ENCODE data around the gene GHDC. TPM values are rescaled to one million over a fixed set of nuclear protein-coding genes. Genes with fewer than 3 reads are reported as not detected.
"Not testable (repeated sequence)": the region's sequence is repeated elsewhere in the genome, so short reads cannot be mapped to it uniquely, and the experiment has no call there.

Gene GHDC
- total RNA-seq, 1 experiment from 2014 or later: 21.5 TPM

DNA sequence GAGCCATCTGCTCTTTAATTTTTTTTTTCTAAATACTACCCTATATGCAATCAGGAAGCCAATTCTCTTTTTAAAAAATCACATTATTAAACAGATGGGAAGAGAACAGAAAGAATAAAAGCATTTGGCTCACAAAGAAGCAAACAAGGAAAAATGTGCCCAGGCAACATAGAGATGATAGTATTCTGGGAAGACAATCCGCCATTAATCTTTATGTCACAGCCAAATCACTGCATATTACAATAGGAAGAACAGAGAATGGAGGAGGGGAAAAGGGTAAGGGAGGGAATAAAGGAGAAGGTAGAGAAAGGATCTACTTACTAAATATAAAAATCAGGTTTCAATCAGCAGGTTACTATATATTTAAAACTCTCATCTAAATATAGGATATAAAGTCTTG lies 47.6 kb upstream of the GHDC start:
- no peaks in the 10 kb centered on the region for H3K9me3 ChIP-seq (ENCODE audit: insufficient read depth, low read depth)
- no peaks in the 10 kb centered on the region for H3K9me2 ChIP-seq (ENCODE audit: insufficient read depth)
- no peaks in the 10 kb centered on the region for H4K20me1 ChIP-seq (ENCODE audit: insufficient read depth)
- H3K4me3 ChIP-seq: no peak overlapping the region
- H3K4me2 ChIP-seq: no peak overlapping the region
- H3K79me2 ChIP-seq (ENCODE audit: low read depth): peaks cover 3% of the 10 kb centered on the region; the same call in 1 of the 2 replicates
- H3K4me1 ChIP-seq (replicated peaks; ENCODE audit: insufficient read depth): no peaks in the 10 kb centered on the region
- TF ChIP-seq EZH2 (IDR thresholded peaks at IDR 0.05; ENCODE audit: low read depth) (no peak), CTCF (conservative IDR thresholded peaks at IDR 0.05) (no peak)
- ChIA-PET CTCF (no interaction called here), POLR2A (ENCODE audit: unreplicated experiment) (no interaction called here)
- H3K36me3 ChIP-seq (ENCODE audit: low read depth): no peaks in the 10 kb centered on the region
- H3K27ac ChIP-seq: no peak overlapping the region
- H2AFZ ChIP-seq: no peak overlapping the region
- peaks cover 3% of the 10 kb centered on the region for H3F3A ChIP-seq (ENCODE audit: insufficient read depth, low read depth)
- no peaks in the 10 kb centered on the region for H3K27me3 ChIP-seq (ENCODE audit: insufficient read depth, low read depth)
- BruUV-seq (replicated peaks): no TSS peak
- intact Hi-C loops (cut with micrococcal nuclease; ENCODE audit: unreplicated experiment): no loop called here
- DNase-seq: no peak

DNA sequence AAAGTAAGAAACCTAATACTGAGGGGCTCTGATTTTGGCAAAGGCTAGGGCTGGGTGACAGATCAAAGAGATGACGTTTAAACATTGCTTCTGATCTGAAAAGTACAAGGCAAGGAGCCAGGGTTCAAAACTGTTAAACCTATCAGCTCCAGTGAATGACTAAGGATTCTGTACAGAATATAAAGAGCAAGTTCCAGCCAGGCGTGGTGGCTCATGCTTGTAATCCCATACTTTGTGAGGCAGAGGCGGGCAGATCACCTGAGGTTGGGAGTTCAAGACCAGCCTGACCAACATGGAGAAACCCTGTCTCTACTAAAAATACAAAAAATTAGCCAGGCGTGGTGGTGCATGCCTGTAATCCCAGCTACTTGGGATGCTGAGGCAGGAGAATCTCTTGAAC lies 46.6 kb upstream of the GHDC start:
- H3K9me2 ChIP-seq (ENCODE audit: insufficient read depth); BruUV-seq (replicated peaks); H3K4me2 ChIP-seq; H4K20me1 ChIP-seq (ENCODE audit: insufficient read depth); H3K9me3 ChIP-seq (ENCODE audit: insufficient read depth, low read depth); DNase-seq; H3K4me3 ChIP-seq; intact Hi-C loops (cut with micrococcal nuclease; ENCODE audit: unreplicated experiment); H3K79me2 ChIP-seq (ENCODE audit: low read depth); H3F3A ChIP-seq (ENCODE audit: insufficient read depth, low read depth); H2AFZ ChIP-seq; H3K27me3 ChIP-seq (ENCODE audit: insufficient read depth, low read depth); H3K36me3 ChIP-seq (ENCODE audit: low read depth); POLR2A ChIA-PET (ENCODE audit: unreplicated experiment); H3K4me1 ChIP-seq (replicated peaks; ENCODE audit: insufficient read depth); H3K27ac ChIP-seq: not testable (repeated sequence)
- CTCF ChIA-PET: interaction anchor here (0.6 kb wide), 1 partner anchor 41 kb away, joined by 3 read pairs; no protein-coding TSS in a partner anchor

GRCh38 chr17:42240201-42240600 lies 45.9 kb upstream of the GHDC start:
- DNase-seq: no peak
- Histone ChIP-seq H3K27me3 (ENCODE audit: insufficient read depth, low read depth) (no peaks in the 10 kb centered on the region), H4K20me1 (ENCODE audit: insufficient read depth) (no peaks in the 10 kb centered on the region), H3K36me3 (ENCODE audit: low read depth) (no peaks in the 10 kb centered on the region), H3K27ac (no peak overlapping the region), H3F3A (ENCODE audit: insufficient read depth, low read depth) (peaks cover 3% of the 10 kb centered on the region), H3K79me2 (ENCODE audit: low read depth) (0 out of 2 replicates have a peak, but pooled peaks cover 3% of the 10 kb centered on the region), H3K9me3 (ENCODE audit: insufficient read depth, low read depth) (no peaks in the 10 kb centered on the region), H3K4me1 (replicated peaks; ENCODE audit: insufficient read depth) (no peaks in the 10 kb centered on the region), H3K4me3 (no peak overlapping the region), H3K9me2 (ENCODE audit: insufficient read depth) (no peaks in the 10 kb centered on the region), H3K4me2 (no peak overlapping the region), H2AFZ (no peak overlapping the region)
- intact Hi-C loops (cut with micrococcal nuclease; ENCODE audit: unreplicated experiment): no loop called here
- ChIA-PET CTCF (no interaction called here), POLR2A (ENCODE audit: unreplicated experiment) (no interaction called here)
- TF ChIP-seq EZH2 (IDR thresholded peaks at IDR 0.05; ENCODE audit: low read depth) (no peak), CTCF (conservative IDR thresholded peaks at IDR 0.05) (no peak)
- no TSS peak for BruUV-seq (replicated peaks)

DNA sequence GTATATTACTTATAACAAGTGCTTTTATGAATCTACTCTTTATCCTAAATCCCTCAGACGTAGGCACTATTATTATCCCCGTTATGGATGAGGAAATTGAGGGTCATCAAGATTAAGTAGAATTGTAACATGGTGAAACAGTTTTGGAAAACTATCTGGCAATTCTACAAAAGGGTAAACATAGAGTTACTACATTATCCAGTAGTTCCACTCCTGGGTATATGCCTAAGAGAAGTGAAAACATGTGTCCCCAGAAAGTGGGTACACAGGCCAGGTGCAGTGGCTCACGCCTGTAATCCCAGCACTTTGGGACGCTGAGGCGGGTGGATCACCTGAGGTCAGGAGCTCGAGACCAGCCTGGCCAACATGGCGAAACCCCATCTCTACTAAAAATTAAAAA lies 45.3 kb upstream of the GHDC start:
- H4K20me1 ChIP-seq (ENCODE audit: insufficient read depth); H3K27me3 ChIP-seq (ENCODE audit: insufficient read depth, low read depth); H3K79me2 ChIP-seq (ENCODE audit: low read depth); H3K9me2 ChIP-seq (ENCODE audit: insufficient read depth); BruUV-seq (replicated peaks); H3K4me2 ChIP-seq; H3K27ac ChIP-seq; POLR2A ChIA-PET (ENCODE audit: unreplicated experiment); H3F3A ChIP-seq (ENCODE audit: insufficient read depth, low read depth); DNase-seq; H3K36me3 ChIP-seq (ENCODE audit: low read depth); H3K9me3 ChIP-seq (ENCODE audit: insufficient read depth, low read depth); CTCF ChIA-PET; H3K4me3 ChIP-seq; intact Hi-C loops (cut with micrococcal nuclease; ENCODE audit: unreplicated experiment); H2AFZ ChIP-seq; H3K4me1 ChIP-seq (replicated peaks; ENCODE audit: insufficient read depth): not testable (repeated sequence)
